Left ventricle myocardium superior (tissue), 1 donor: ENCODE measurements around the gene WDR49. TPM values are rescaled to one million over a fixed set of nuclear protein-coding genes. Genes with fewer than 3 reads are reported as not detected.

Source experiments
- ATAC-seq: fragments of 200-7000 bp; cut with Tn5 transposase; one replicate; pipeline ENCODE4 v1.9.1; 2020; ENCODE audit warnings: mild to moderate bottlenecking, moderate library complexity
- DNase-seq: peaks from one replicate; pipeline ENCODE4 v3.0.0-alpha.2; 2020
- intact Hi-C: fragments of 100-400 bp; cut with micrococcal nuclease; formaldehyde crosslinking; loops from one replicate; pipeline ENCODE4 v1.11.0; 2022
- total RNA-seq: library from RNA; stranded (reverse); fragmentation: NEBNext Ultra II Directional; extraction: Animal tissue kit (Norgen Biotek cat#: 25700); gene quantifications from one replicate; pipeline ENCODE4 v1.2.1, GENCODE V29; 2021
- donor health status: DM: no; HTN: yes; CAD: no; lungs with severe emphysema.

The WDR49 gene
- total RNA-seq, 1 donor from 2014 or later, result 0.92 TPM

GRCh38 chr3:167502401-167502800 lies 151.3 kb downstream of the WDR49 start:
- intact Hi-C loops, result no loop called here
- ATAC-seq (no peak), DNase-seq (no peak)

- ATAC-seq (no peak), DNase-seq (no peak)
- intact Hi-C loops, result no loop called here
Measured at GRCh38 chr3:167501941-167502340, 151.8 kb downstream of the WDR49 start.

DNA sequence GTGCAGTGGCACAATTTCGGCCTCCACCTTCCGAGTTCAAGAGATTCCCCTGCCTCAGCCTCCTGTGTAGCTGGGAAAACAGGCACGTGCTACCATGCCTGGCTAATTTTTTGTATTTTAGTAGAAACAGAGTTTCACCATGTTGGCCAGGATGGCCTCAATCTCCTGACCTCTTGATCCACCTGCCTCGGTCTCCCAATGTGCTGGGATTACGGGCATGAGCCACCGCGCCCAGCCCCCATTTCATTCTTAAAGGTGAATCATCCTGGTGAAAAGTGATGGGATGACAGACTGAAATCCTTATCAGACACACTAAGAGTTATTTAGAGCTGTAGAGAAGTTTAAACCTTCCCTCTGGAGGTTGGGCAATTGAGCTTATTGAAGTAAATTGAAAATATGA lies 155.8 kb downstream of the WDR49 start:
- ATAC-seq (no peak), DNase-seq (no peak)
- intact Hi-C loops, result no loop called here

DNA sequence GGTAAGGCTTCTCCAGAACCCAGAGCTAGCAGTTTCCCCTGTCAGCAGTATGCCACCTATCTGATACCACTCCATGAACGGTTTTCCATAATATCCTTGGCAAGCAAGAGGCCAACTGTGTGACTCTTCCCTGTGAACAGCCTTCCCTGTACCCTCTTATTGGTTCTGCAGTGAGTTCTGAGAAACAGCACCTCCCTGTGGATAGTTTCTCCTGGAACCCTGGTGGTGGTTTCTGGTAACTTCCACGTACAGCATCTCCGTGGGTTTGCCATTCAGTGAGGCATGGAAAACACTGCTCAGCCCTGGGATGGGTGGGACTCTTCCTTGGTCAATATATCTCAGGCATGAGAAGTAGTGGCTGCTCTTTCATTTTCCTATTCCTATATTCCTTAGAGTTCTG lies 160.5 kb downstream of the WDR49 start:
- ATAC-seq, result no peak
- intact Hi-C loops, result no loop called here
- DNase-seq, result no peak

DNA sequence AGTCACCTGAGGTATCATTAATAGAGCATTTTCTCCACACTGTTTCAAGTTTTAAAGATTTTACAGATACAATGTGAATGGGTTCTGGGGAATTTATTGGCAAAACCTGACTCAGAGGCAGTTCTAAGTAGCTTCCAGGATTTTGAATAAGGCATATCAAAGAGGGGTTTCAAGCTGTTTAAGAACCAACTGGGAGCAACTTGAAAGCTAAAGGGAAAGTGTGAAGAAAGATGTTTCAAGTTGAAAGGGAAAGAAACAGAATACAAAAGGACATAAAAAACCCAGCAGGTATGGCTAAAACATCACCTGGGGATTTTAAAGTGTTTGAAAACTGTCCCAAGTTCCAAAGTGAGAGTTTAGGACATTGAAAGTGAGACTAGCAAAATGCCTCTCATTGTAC lies 162.1 kb downstream of the WDR49 start:
- DNase-seq (no peak), ATAC-seq (no peak)
- intact Hi-C loops, result no loop called here

GRCh38 chr3:167489571-167489970 lies 164.2 kb downstream of the WDR49 start:
- intact Hi-C loops, result no loop called here
- DNase-seq (no peak), ATAC-seq (no peak)

DNA sequence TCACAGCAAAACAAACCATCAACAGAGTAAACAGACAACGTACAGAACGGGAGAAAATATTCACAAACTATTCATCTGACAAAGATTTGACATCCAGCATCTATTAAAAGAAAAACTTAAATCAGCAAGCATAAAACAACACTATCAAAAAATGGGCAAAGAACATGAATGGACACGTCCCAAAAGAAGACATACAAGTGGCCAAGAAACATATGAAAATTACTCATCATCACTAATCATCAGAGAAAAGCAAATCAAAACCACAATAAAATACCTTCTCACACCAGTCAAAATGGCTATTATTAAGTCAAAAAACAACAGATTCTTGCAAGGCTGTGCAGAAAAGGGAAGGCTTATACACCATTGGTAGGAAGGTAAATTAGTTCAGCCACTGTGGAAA lies 166.2 kb downstream of the WDR49 start:
- intact Hi-C loops, result no loop called here
- DNase-seq, result no peak
- ATAC-seq, result no peak

GRCh38 chr3:167484551-167484950 lies 169.2 kb downstream of the WDR49 start:
- intact Hi-C loops, result no loop called here
- ATAC-seq, result no peak

GRCh38 chr3:167483708-167484475 lies 169.8 kb downstream of the WDR49 start:
- no peak for ATAC-seq
- intact Hi-C loops, result no loop called here
- DNase-seq, result no peak

More at GRCh38 chr3:167484551-167484950, 169.2 kb downstream of the WDR49 start:
- DNase-seq, result no peak

DNA sequence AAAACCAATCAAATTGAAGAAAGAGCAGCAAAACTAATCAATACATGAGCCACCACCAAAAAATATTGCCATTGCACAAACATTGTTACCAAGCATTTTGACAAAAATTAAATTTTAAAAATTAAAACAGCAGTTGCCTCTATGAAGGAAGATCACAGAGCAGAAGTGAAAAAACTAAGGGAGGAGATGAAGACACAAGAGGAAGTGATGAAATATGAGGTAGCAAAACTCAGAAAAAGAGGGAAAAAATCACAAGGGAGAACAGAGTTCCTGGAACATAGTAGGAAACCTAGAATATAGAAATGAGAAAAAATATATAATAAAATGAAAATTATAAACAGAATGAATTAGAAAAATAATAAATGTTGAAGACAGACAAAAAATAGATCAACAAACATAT lies 172.6 kb downstream of the WDR49 start:
- intact Hi-C loops, result no loop called here
- ATAC-seq (no peak), DNase-seq (no peak)

GRCh38 chr3:167480748-167481147 lies 173.0 kb downstream of the WDR49 start:
- intact Hi-C loops, result no loop called here
- DNase-seq (no peak), ATAC-seq (no peak)

GRCh38 chr3:167473863-167474262 lies 179.9 kb downstream of the WDR49 start, which contains the start of gene SERPINI2:
TSS of gene SERPINI2 (minus strand) at chr3:167474042. CDS start at chr3:167471834, 2,208 bp downstream.
- no peak for DNase-seq
- ATAC-seq, result no peak
- intact Hi-C loops, result no loop called here

DNA sequence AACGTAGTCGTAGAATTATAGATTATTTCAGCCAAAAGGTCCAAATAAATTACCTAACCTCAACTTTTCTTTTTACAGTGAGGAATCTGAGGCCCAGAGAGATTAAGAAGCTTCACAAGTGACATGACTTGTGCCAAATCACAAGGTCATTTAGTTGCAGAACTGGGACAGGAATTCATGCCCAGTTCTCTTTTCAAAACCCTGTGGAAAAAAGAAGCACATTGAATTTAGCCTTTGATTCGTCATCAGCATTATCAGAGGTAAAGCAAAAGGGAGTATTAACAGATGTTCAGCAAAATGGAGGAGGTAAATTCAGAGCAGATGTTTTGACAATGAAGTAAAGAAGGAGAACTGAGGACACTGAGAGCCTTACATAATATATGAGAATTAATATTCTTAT lies 184.4 kb downstream of the WDR49 start:
- DNase-seq (no peak), ATAC-seq (no peak)
- intact Hi-C loops, result no loop called here

GRCh38 chr3:167467848-167468611 lies 185.7 kb downstream of the WDR49 start:
- DNase-seq (no peak), ATAC-seq (no peak)
- intact Hi-C loops, result no loop called here

- intact Hi-C loops, result no loop called here
- DNase-seq, result no peak
- no peak for ATAC-seq
Measured at GRCh38 chr3:167466966-167467365, 186.8 kb downstream of the WDR49 start.

- intact Hi-C loops, result no loop called here
- ATAC-seq, result no peak
- DNase-seq, result no peak
Measured at GRCh38 chr3:167456157-167456799, 197.5 kb downstream of the WDR49 start.

DNA sequence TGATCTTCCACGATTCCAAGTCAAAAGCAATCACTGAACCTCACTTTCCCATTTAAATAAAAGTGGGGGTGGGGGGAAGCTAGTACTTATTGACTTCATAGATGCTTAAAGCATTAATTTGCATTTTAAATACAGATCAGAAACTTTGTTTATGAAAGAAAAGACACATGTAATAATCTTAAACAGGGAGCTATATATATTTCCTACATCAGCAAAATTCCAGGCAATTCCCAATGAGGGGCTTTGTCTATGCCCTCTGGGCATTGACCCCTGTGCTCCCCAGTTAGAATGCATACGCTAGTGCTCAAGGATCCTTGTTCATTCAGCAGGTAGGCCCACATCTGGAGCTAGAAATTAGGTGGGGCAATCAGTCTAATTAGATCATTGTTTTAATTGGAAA lies 199.9 kb downstream of the WDR49 start:
- no peak for DNase-seq
- intact Hi-C loops, result no loop called here
- no peak for ATAC-seq

DNA sequence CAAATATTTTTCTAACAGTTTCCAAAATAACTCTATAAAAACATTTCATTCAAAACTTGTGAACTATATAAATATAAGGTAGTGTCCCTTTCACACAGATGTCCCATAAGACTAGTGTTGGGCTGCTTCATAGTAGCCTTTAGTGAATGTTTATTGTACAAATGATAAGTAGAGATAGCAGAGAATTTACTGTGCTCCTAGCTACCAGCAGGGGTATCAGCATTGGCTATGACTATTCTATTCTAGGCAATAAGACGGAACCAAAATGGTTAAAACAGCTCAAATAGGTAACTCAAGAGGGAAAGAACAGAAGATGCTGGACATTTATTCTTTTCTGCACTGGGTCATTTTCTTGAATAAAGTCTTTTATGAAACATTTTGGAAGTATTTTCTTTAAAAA lies 202.5 kb downstream of the WDR49 start:
- intact Hi-C loops, result no loop called here
- no peak for DNase-seq
- ATAC-seq, result no peak

DNA sequence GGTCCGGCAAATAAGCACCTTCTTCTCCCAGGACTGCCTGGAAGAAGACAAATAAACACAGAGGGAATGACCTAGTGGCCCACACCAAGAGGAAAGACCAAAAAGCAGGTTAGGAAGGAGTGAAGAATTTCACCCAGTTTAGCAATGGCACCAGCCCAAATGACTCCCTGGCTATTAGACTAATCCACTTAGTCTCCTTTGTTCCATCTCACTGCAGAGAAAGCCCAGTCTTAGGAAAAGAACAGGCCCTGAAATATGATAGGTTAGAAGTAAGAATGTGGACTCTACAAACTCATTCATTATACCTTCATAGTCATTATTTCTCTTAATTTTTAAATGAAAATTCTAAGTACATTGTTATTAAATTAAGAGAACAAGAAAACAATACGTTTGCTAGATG lies 203.1 kb downstream of the WDR49 start:
- no peak for ATAC-seq
- intact Hi-C loops, result no loop called here
- no peak for DNase-seq

DNA sequence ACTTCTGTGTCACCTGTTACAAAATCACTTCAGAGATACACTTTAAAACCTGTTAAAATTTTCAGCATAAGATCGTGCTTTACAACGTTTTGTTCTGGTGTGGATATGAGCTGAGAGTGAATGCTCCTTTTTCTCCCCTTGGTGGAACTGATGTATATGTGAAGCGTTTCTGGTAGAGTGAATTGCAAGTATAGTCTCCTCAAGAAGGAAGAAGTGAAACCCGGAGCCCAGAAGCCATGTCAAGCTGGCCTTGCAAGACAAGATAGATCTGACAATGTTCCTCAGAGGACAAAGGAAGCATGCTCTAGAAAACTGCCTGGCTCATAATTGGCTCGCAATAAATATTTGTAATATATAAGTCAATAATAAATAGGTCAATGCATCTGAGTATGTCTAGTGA lies 203.5 kb downstream of the WDR49 start:
- intact Hi-C loops, result no loop called here
- ATAC-seq (no peak), DNase-seq (no peak)
